HG02642 (cell line): ENCODE data around the gene NOS1.
"Not testable (repeated sequence)": the region's sequence is repeated elsewhere in the genome, so short reads cannot be mapped to it uniquely, and the experiment has no call there.

Experiments
- ATAC-seq: cut with Tn5 transposase; IDR thresholded peaks from one replicate; pipeline ENCODE4 v1.9.1; 2021; ENCODE audit warnings: mild to moderate bottlenecking; ENCODE audit not compliant: unreplicated experiment, poor library complexity

The NOS1 gene

DNA sequence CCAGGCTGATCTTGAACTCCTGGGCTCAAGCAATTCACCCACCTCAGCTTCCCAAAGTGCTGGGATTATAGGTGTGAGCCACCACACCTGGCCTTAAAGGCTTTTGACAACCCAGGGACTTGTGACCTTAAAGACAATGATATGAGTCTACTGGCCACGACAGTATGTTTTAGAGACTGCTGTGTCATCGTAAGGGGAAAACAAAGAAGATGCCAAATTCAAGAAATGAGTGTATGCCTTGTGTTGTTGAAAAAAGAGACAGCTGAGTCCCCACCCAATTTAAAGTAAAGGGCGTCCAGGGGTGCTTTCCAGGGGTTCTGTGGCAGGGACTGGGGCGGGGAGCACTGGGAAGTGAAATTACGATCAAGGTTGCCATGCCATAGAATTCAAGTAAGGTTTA, 144.7 kb downstream of the NOS1 start:
- no peak for ATAC-seq

DNA sequence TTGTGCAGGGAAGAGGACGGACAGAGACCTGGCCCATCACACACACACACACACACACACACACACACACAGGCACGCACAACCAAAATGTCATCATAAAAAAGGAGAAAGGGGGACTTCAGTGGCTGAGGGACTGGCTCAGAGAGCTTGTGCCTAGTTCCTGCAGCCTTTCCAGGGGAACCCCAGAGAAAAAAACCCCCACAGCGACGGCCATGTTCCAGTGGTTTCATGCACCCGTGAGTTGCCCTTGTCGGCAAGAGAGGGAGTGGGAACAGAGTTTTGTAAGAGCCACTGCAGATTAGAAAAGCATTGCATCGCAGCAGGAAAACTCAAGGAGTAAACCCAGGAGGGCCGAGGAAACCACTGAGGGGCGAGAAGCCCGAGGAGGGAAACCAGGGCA, 146.6 kb downstream of the NOS1 start:
- no peak for ATAC-seq

DNA sequence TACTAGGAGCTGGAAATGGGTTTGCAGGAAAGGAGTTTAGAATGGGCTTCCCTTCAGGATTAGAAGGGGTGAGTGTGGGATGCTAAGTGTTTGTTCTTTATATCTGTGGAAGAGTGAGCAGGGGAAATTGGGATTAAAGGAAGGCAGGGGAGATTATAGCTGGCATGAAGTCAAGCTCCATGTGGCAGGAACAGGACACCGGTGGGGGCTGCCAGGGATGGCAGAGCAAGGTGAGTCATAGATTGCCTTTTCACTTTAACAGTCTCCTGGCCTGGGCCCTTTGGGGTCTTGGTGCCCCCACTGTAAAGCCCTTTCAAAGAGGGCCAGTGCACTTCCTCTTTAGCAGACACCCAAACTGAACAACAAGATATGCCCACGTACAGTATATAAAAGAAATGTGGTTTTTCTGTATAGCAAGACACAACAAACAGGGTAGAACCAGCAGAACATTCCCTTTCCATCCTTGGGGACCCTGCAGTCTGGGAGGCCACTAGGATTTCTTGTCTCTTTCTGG, 148.1 kb downstream of the NOS1 start:
- ATAC-seq = no peak

DNA sequence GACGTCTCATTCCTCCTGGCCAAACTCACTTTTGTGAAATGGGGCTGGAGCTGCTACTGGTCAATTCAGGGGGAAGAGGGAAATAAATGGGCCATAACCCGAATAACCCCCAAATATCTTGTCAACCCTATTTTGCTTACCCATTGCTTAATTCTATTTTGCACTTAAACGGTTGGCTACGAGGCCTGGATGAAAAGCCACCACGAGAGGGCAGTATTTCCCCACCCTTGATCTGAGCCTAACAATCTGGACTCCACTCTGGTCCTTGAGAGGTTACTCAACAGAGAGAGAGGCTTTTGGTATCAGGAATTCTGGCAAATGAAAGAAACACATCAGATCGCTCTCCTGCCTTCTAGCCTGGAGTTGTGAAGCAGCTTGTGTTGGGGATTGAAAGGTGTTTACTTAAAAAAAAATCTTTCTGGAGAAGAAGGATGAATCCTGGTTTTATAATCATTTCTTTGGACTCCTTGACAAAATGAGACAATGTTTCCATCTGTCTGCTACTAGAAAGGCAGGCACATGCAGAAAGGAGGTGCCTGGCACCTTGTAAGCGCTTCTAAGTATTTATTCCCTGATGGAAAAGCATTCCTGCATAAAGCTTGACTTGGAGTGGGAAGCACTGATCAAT, 148.7 kb downstream of the NOS1 start:
- no peak for ATAC-seq

DNA sequence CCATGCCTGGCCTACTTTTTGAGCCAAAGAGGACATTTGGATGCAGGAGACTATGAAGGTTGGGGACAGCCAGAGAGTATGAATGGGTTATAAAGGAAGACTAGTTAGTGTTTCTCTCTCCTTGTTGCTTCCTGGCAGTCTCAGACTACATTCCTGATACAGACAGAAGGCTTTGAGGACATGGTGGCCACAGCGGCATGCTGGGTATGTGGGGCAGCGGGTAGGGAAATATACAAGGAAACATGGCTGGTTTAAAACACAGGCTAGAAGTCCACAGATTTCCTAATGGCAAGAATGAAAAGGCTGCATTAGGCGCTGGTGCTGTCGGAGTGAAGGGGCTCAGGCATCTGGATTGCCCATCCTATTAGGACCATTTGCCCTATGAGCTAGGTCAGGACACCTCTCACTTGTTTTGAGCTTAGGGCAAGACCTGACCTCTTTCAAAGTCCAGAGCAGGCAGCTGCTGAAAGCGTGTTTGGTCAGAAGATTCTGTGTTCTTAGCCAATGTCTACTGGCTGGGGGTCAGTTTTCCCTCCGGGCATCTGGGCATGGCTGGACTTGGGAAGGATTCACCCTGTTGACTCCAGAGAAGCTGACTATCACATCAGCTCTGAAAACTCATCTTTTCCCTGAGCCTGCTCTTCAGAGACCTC, 151.0 kb downstream of the NOS1 start:
- no peak for ATAC-seq

DNA sequence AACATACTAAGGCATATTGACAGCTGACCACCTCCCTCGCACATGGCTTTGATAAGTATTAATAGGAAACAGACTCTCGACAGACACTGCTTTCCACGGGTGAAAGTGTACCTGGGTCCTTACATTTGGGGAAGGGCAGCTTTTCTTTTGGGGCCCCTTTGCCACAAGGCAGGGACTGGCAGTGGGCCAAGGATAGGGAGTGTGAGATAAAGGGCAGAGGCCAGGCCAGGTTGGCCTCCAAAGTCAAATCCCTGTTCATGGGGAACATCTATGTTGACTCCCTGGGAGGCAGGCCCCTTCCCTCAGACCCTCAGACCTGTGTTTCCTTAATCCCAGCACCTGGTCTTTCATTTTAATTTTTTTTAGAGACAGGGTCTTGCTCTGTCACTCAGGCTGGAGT, 151.8 kb downstream of the NOS1 start:
- no peak for ATAC-seq

DNA sequence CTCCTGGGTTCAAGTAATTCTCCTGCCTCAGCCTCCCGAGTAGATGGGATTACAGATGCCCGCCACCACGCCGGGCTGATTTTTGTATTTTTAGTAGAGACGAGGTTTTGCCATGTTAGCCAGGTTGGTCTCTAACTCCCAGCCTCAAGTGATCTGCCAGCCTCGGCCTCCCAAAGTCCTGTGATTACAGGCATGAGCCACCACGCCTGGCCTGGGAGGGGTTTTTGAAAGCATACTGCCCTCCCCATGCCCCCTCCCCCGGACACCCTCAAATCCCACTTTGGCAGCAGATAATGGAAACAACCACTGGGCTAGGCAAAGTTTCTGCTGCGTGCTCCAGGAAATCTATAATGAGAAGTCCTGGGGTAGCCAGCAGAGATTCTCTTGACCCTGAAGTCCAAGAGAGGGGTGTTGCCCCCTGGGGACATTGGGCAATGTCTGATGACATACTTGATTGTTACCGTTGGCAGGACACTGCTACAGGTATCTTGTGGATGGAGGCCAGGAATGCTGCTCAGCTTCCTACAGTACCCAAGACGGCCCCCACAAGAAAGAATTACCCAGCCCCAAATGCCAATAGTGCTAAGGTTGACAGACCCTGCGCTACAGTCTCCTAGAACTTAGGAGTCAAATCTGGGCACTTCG, 152.5 kb downstream of the NOS1 start:
- ATAC-seq = no peak

DNA sequence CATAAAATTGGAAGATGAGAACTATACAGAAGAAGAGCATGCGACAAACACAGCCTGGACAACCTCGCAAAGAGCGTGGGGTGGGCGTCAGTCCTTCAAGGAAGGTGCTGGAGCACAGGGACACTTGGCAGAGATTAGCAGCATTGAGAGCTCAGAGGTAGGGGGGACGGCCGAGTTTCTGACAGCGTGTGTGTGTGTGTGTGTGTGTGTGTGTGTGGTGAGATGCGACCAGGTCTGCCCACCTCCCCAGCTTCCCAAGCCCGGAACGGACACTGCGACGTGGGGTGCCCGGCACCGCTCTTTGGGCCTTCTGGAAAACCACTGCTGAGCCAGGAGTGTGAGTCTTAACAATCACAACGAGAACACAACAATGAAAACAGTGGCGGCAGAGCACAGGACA, 153.2 kb downstream of the NOS1 start:
- ATAC-seq = no peak

DNA sequence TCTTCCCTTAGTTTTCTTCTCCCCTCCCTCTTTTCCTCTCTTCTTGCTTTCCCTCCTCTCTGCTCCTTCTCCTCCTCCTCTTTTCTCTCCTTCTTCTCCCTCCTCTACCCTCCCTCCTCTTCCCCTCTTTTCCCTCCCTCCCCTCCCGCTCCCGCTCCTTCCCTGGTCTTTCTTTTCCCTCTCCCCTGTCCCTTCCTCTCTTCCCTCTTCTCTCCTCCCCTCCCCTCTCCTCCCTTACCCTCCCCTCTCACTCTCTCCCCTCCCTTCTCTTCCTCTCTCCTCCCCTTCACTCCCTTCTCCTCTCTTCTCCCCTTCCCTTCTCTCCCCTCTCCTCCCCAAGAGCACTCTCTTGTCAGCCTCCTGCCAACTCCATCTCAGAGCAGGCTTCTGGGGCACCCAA, 153.8 kb downstream of the NOS1 start:
- ATAC-seq = no peak

DNA sequence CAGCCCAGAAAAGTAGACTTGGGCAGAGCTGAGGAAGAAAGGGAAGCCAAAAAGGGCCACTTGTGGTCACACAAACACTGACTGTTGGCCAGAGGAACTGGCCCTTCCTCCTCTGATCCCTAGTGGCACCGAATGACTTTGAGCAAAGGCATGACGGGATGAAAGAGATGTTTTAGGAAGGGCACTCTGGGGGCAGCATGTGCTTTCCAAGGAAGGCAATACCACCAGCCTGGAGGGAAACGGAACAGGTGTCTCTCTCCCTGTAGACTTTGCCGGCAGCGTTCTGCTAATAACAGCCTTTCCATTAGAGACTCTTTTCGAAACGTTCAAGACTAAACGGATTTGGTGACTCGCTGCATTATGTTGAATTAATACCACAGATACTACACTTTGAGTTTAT, 158.9 kb downstream of the NOS1 start:
- no peak for ATAC-seq

DNA sequence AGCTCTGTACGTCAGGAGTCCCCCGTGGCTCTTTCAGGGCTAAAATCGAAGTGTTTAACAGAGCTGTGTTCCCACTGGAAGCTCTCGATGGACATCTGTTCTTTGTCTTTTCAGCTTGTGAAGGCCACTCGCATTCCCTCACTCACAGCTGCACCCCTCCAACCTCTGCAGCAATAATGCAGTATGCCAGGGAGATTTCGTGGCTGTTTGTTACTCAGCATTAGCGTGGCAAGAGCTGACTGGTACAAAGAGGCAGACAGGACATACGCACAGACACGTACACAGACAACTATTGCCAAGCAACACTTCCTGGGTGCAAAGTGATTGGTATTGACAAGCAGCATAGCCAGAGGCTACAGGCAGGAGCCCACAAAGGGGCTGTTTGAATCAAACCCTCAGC, 159.4 kb downstream of the NOS1 start:
- no peak for ATAC-seq

DNA sequence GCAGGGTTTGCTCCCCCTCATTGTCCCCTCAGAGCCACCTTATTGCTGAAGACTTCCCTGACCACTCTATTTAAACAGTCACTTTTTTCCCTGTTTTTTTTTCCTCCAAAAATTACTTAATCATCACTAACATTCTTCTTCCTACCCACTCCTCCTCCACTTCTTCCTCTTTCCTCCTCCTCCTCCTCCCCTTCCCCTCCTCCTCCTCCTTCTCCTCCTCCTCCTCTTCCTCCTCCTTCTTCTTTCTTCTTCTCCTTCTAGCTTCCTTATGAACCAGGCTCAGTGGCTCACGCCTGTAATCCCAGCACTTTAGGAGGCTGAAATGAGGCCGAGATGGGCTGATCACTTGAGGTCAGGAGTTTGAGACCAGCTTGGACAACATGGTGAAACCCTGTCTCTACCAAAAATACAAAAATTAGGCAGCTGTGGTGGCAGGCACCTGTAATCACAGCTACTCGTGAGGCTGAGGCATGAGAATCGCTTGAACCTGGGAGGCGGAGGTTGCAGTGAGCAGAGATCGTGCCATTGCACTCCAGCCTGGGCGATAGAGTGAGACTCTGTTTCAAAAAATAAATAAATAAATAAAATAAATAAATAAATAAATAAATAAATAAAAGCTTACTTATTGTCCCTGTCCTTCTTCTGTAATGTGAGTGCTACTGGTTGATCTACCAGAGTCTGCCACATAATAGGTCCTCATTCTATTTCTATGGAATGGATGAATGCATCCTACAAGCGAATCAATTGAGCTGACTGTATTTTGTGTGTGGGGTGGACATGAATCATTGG, 161.3 kb downstream of the NOS1 start:
- ATAC-seq = not testable (repeated sequence)

DNA sequence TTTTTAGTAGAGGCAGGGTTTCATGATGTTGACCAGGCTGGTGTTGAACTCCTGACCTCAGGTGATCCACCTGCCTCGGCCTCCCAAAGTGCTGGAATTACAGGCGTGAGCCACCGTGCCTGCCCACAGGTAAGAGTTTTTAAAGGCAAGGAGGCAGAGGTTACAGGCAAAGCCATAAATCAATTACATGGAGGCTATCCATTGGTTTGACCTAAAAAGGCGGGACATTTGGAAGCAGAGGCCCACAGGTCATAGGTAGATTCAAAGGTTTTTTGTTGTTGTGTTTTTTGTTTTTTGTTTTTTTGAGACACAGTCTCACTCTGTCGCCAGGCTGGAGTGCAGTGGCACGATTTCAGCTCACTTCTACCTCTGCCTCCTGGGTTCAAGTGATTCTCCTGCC, 165.1 kb downstream of the NOS1 start:
- ATAC-seq = not testable (repeated sequence)

DNA sequence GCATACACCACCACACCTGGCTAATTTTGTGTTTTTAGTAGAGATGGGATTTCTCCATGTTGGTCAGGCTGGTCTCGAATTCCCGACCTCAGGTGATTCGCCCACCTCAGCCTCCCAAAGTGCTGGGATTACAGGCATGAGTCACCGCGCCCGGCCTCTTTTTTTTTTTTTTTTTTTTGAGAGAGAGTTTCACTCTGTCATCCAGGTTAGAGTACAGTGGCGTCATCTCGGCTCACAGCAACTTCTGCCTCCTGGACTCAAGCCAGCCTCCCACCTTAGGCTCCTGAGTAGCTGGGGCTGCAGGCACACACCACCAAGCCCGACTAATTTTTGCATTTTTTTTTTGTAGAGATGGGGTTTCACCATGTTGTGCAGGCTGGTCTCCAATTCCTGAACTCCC, 166.4 kb downstream of the NOS1 start:
- ATAC-seq = not testable (repeated sequence)

DNA sequence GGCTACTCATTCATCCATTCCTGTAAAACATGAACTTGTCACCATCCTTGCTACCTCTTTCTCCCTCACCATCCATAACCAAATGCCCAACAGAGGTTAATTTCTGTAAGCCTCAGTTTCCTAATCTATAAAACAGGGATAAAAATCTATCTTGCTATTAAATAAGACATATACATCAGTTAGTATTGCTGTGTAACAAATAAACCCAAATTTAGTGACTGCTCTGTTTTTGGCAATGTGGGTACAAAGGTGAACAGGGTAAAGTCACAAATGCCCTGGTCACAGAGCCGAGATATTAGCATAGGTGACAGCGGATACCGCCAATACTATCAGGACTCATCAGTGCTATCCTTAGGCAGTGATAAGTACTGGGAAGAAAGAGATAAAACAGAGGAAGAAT, 167.5 kb downstream of the NOS1 start:
- ATAC-seq = no peak

DNA sequence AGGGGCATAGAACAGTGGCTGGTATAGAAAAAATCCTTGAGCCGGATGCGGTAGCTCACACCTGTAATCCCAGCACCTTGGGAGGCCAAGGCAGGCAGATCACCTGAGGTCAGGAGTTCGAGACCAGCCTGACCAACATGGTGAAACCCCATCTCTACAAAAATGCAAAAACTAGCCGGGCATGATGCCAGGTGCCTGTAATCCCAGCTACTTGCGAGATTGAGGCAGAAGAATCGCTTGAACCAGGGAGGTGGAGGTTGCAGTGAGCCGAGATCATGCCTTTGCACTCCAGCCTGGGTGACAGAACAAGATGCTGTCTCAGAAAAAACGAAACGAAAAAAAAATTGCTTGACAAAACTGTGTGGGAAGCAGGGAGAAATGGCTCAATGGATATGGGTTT, 168.8 kb downstream of the NOS1 start:
- not testable (repeated sequence) for ATAC-seq

DNA sequence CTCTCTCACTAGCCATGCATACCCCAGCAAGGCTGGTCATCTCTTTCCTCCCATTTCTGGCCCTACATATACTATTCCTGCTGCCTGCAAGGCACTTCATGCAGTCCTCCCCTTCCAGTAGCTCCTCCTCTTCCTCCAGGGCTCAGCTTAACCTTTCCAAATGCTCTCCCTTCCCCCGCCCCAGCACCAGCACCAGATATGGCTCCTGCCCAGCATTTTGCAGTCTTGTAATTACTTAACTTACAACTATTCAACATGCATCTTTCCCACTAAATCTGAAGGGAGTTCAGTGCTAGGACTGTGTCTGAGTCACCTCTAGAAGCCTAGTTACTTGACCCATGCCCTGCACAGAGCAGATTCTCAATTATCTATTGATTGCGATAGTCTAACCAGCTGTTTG, 169.4 kb downstream of the NOS1 start:
- no peak for ATAC-seq

DNA sequence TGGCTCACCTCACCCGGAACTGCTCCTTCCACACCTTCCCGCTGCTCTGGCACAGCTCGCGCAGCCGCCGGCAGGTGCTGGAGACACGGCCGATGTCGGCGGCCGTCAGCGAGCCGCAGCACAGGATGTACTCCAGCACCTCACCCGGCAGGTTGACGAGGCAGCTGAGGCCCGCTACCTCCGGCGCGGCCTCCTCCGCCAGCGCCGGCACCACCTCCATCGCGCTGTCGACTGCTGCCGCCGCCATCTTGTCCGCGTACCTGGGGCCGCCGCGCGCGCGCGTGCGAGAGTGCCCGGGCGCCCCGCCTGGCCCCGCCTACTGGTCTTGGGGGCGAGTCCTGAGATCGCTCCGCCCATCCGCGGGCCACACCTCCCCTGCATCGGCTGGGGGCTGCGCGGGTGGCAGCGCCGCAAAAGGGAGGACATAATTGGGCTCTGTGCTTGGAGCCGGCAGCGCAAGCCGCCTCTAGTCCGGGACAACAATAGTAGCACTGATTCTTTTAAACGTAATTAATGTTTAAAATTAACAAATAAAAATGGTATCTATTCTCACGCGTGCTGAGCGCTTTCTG, 171.1 kb downstream of the NOS1 start, which contains the start of gene FBXO21:
TSS of gene FBXO21 (minus strand) at position 261 of the 572 bp plus-strand sequence. CDS start at position 247, 14 bp downstream.
- ATAC-seq = peak; percentile 93

DNA sequence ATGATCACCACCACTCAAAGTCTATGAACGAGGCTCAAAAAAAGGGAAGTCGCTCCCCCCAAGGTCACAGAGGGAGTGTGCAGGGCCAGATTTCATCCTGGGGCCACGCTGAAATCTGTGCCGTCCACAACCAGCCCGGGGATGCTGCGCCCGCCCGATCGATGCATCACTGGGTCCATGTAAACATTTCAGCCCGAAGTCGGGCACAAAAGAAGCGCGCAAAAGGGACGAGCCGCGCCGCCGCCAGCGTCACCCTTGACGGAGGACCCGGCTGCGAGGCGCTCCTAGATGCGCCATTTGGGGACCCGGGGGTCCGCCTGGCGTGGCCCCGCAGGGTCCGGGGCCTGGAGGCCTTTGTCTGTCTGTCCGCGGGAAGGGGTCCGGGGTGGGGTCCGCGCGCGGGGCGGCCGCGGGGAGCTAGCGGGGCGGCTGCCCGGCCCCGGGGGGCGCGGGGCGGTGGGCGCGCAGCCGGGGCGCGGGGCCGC, 171.7 kb downstream of the NOS1 start:
- peak; percentile 43 for ATAC-seq
